Small intestine (tissue), 7 donors: Measurements from ENCODE around the gene RUNX2. TPM values are rescaled to one million over a fixed set of nuclear protein-coding genes. Genes with fewer than 3 reads are reported as not detected.

Source experiments
- DNase-seq, 2 donors: peaks; one replicate each; pipeline versions ENCODE4 v3.0.0 to v3.0.0-alpha.2; 2013
- FAIRE-seq: peaks from 2 replicates; lab custom pipeline; 2012; peaks lifted over from hg19 to GRCh38; lab: Jason Lieb, UNC
- H3K27ac ChIP-seq, 3 donors: one replicate each; pipeline ENCODE4 v1.5.1; 2013; ENCODE audit warnings: low read length in 2 of 3, mild to moderate bottlenecking in 2 of 3, control low read depth in 1 of 3, inconsistent platforms in 1 of 3, low read depth in 1 of 3, moderate library complexity in 1 of 3
- H3K27me3 ChIP-seq, 3 donors: one replicate each; pipeline ENCODE4 v1.6.1; 2013; ENCODE audit warnings: low read length in 3 of 3, inconsistent platforms in 1 of 3; ENCODE audit not compliant: control insufficient read depth in 3 of 3, insufficient read depth in 3 of 3
- H3K36me3 ChIP-seq, 3 donors: one replicate each; pipeline ENCODE4 v1.6.1; 2013; ENCODE audit warnings: low read length in 3 of 3, inconsistent platforms in 1 of 3, low read depth in 1 of 3, mild to moderate bottlenecking in 1 of 3, moderate library complexity in 1 of 3; ENCODE audit not compliant: control insufficient read depth in 3 of 3, insufficient read depth in 2 of 3
- H3K4me1 ChIP-seq, 3 donors: one replicate each; pipeline ENCODE4 v1.6.1; 2013; ENCODE audit warnings: low read length in 2 of 3, inconsistent platforms in 1 of 3, low read depth in 1 of 3, mild to moderate bottlenecking in 1 of 3, moderate library complexity in 1 of 3; ENCODE audit not compliant: control insufficient read depth in 3 of 3, insufficient read depth in 2 of 3
- H3K4me3 ChIP-seq, 3 donors: one replicate each; pipeline ENCODE4 v1.5.1; 2013; ENCODE audit warnings: low read length in 3 of 3, control low read depth in 1 of 3, inconsistent platforms in 1 of 3, low read depth in 1 of 3, mild to moderate bottlenecking in 1 of 3, moderate library complexity in 1 of 3
- H3K9me3 ChIP-seq, 2 donors: one replicate each; pipeline ENCODE4 v1.6.1; 2013; ENCODE audit warnings: low read depth in 1 of 2, low read length in 1 of 2; ENCODE audit not compliant: control insufficient read depth in 2 of 2, insufficient read depth in 1 of 2
- WGBS, 3 donors: extraction: QIAGEN DNeasy Blood & Tissue Kit; methylation state at CpG; one replicate each; pipeline ENCODE4 v1.1.7; 2013; 5-methylcytosine and 5-hydroxymethylcytosine counted together
- polyA plus RNA-seq, 4 donors: library from polyadenylated mRNA; stranded (reverse) in 3 of 4; unstranded in 1 of 4; fragments of 200-250 nt in 3 of 4; fragments of 120-200 nt in 1 of 4; gene quantifications; one replicate each; pipeline versions ENCODE4 v1.2.1 to v1.2.3, GENCODE V29; 2013
- donor health status: healthy with polysubstance abuse.
- donor health status: control.
- donor health status: control.
- donor health status: Bipolar disorder and iron deficiency.
- donor health status: healthy.

RUNX2 gene
- polyA plus RNA-seq, 4 donors = under 0.01 to 2.5 (median 0.94) TPM

GRCh38 chr6:45566882-45567281 is 238.8 kb downstream of the RUNX2 start:
- Histone ChIP-seq H3K27ac (peak overlapping the region in 1 of 3 donors; percentile 46), H3K27me3 (no peaks in the 10 kb centered on the region), H3K9me3 (peaks cover 0 to 10% of the 10 kb centered on the region in 2 donors), H3K36me3 (no peaks in the 10 kb centered on the region), H3K4me3 (no peak overlapping the region), H3K4me1 (no peaks in the 10 kb centered on the region)
- FAIRE-seq (no peak), DNase-seq (peak; percentile 45 to 64)
- WGBS, 3 donors = 17 to 51% (median 32%) methylated on average over 4 of the region's 4 CpGs

GRCh38 chr6:45567879-45568278 is 239.7 kb downstream of the RUNX2 start:
- H3K27me3 ChIP-seq = no peaks in the 10 kb centered on the region

GRCh38 chr6:45568626-45569025 is 240.5 kb downstream of the RUNX2 start:
- H3K36me3 ChIP-seq = no peaks in the 10 kb centered on the region
- FAIRE-seq (no peak), DNase-seq (no peak)
- peaks cover 0 to 10% of the 10 kb centered on the region in 2 donors for H3K9me3 ChIP-seq
- H3K27me3 ChIP-seq = no peaks in the 10 kb centered on the region
- no peak overlapping the region for H3K4me3 ChIP-seq
- no peak overlapping the region for H3K27ac ChIP-seq
- no peaks in the 10 kb centered on the region for H3K4me1 ChIP-seq
- WGBS, 3 donors = 94 to 97% (median 95%) methylated on average over 5 of the region's 5 CpGs

More at GRCh38 chr6:45567879-45568278, 239.7 kb downstream of the RUNX2 start:
- H3K4me3 ChIP-seq = no peak overlapping the region
- FAIRE-seq (no peak), DNase-seq (no peak)
- WGBS, 3 donors = 93 to 96% (median 95%) methylated on average over 2 of the region's 2 CpGs
- H3K4me1 ChIP-seq = no peaks in the 10 kb centered on the region
- H3K27ac ChIP-seq = no peak overlapping the region
- H3K9me3 ChIP-seq = peaks cover 0 to 10% of the 10 kb centered on the region in 2 donors
- H3K36me3 ChIP-seq = no peaks in the 10 kb centered on the region

- H3K4me1 ChIP-seq = no peaks in the 10 kb centered on the region
- no peak for DNase-seq
- peaks cover 0 to 10% of the 10 kb centered on the region in 2 donors for H3K9me3 ChIP-seq
- H3K27me3 ChIP-seq = no peaks in the 10 kb centered on the region
- no peak for FAIRE-seq
- WGBS, 3 donors = 62 to 72% (median 66%) methylated on average over 6 of the region's 6 CpGs
- no peaks in the 10 kb centered on the region for H3K36me3 ChIP-seq
- no peak overlapping the region for H3K27ac ChIP-seq
- H3K4me3 ChIP-seq = no peak overlapping the region
Observed at GRCh38 chr6:45569210-45569945, 241.2 kb downstream of the RUNX2 start.

- 66 to 82% (median 66%) methylated on average over 3 of the region's 3 CpGs for WGBS, 3 donors
Observed at GRCh38 chr6:45571159-45571558, 243.0 kb downstream of the RUNX2 start.

GRCh38 chr6:45572833-45573232 is 244.7 kb downstream of the RUNX2 start:
- WGBS, 3 donors = 69 to 83% (median 72%) methylated on average over 4 of the region's 4 CpGs
- no peak for FAIRE-seq
- no peaks in the 10 kb centered on the region for H3K27me3 ChIP-seq

More at GRCh38 chr6:45571159-45571558, 243.0 kb downstream of the RUNX2 start:
- Histone ChIP-seq H3K27ac (no peak overlapping the region), H3K4me3 (no peak overlapping the region), H3K36me3 (no peaks in the 10 kb centered on the region), H3K9me3 (peaks cover 0 to 7% of the 10 kb centered on the region in 2 donors), H3K4me1 (no peaks in the 10 kb centered on the region), H3K27me3 (no peaks in the 10 kb centered on the region)
- DNase-seq (no peak), FAIRE-seq (no peak)

GRCh38 chr6:45574014-45574461 is 245.9 kb downstream of the RUNX2 start:
- H3K4me3 ChIP-seq = no peak overlapping the region
- 85% methylated on average over 6 of the region's 6 CpGs for WGBS, 3 donors
- H3K27ac ChIP-seq = no peak overlapping the region
- H3K4me1 ChIP-seq = no peaks in the 10 kb centered on the region
- no peaks in the 10 kb centered on the region for H3K9me3 ChIP-seq
- DNase-seq (no peak), FAIRE-seq (no peak)
- H3K27me3 ChIP-seq = no peaks in the 10 kb centered on the region
- no peaks in the 10 kb centered on the region for H3K36me3 ChIP-seq

More at GRCh38 chr6:45572833-45573232, 244.7 kb downstream of the RUNX2 start:
- no peak overlapping the region for H3K4me3 ChIP-seq
- DNase-seq = no peak
- H3K9me3 ChIP-seq = no peaks in the 10 kb centered on the region
- no peak overlapping the region for H3K27ac ChIP-seq
- H3K4me1 ChIP-seq = no peaks in the 10 kb centered on the region
- H3K36me3 ChIP-seq = no peaks in the 10 kb centered on the region

GRCh38 chr6:45574885-45575284 is 246.8 kb downstream of the RUNX2 start:
- DNase-seq = no peak
- Histone ChIP-seq H3K9me3 (no peaks in the 10 kb centered on the region), H3K27me3 (no peaks in the 10 kb centered on the region), H3K27ac (no peak overlapping the region), H3K4me1 (no peaks in the 10 kb centered on the region), H3K36me3 (no peaks in the 10 kb centered on the region), H3K4me3 (no peak overlapping the region)
- 63 to 93% (median 84%) methylated on average over 1 of the region's 1 CpG for WGBS, 3 donors
- FAIRE-seq = no peak
